IMR-90 (cell line): ENCODE results near the gene HADHA. TPM values are rescaled to one million over a fixed set of nuclear protein-coding genes. Genes with fewer than 3 reads are reported as not detected.

ENCODE experiments used
- ATAC-seq: fragments of 200-7000 bp; cut with Tn5 transposase; 2 replicates; pipeline ENCODE4 v1.9.1; 2020; ENCODE audit warnings: low read depth, mild to moderate bottlenecking, moderate library complexity
- BruUV-seq: library from RNA; stranded (reverse); fragments of 400-500 nt; replicated peaks from 2 replicates; lab custom pipeline; 2021; lab: Mats Ljungman, UMichigan
- CTCF ChIA-PET: fragments of 300-600 bp; formaldehyde crosslinking; extraction: SDS; loops from one replicate; lab custom pipeline; 2021; ENCODE audit warnings: antibody characterized with exemption; lab: Yijun Ruan, JAX
- POLR2A ChIA-PET: fragments of 300-600 bp; sonication (Branson Sonifier 250); formaldehyde crosslinking; loops from one replicate; lab custom pipeline; 2022; ENCODE audit warnings: antibody characterized with exemption; ENCODE audit not compliant: unreplicated experiment; lab: Charles Lee
- DNase-seq: peaks from one replicate; pipeline ENCODE4 v3.0.0; 2013
- H2AFZ ChIP-seq: replicated peaks from 2 replicates; pipeline ENCODE3; 2013; ENCODE audit warnings: low read length, mild to moderate bottlenecking; ENCODE audit not compliant: poor library complexity
- H2AK5ac ChIP-seq: 2 replicates; pipeline ENCODE4 v1.6.1; 2013; ENCODE audit warnings: low read depth, low read length, inconsistent platforms
- H2AK9ac ChIP-seq: replicated peaks from 2 replicates; pipeline ENCODE3; 2013; ENCODE audit warnings: mild to moderate bottlenecking, low read depth, low read length, moderate library complexity; ENCODE audit not compliant: poor library complexity
- H2BK120ac ChIP-seq: 2 replicates; pipeline ENCODE4 v1.6.1; 2013; ENCODE audit warnings: low read depth, low read length, inconsistent platforms
- H2BK15ac ChIP-seq: 3 replicates; pipeline ENCODE4 v1.6.1; 2013; ENCODE audit warnings: low read depth, low read length, inconsistent platforms
- H2BK20ac ChIP-seq: 2 replicates; pipeline ENCODE4 v1.6.1; 2013; ENCODE audit warnings: low read depth, mild to moderate bottlenecking, inconsistent platforms, low read length, moderate library complexity
- H2BK5ac ChIP-seq: 2 replicates; pipeline ENCODE4 v1.6.1; 2013; ENCODE audit warnings: mild to moderate bottlenecking, low read depth, low read length, inconsistent platforms; ENCODE audit not compliant: poor library complexity, severe bottlenecking
- H3K14ac ChIP-seq: replicated peaks from 2 replicates; pipeline ENCODE4 v1.6.1; 2013; ENCODE audit warnings: low read depth, low read length, inconsistent platforms
- H3K18ac ChIP-seq: 2 replicates; pipeline ENCODE4 v1.6.1; 2013; ENCODE audit warnings: low read depth, low read length, control low read depth
- H3K23ac ChIP-seq: 2 replicates; pipeline ENCODE4 v1.6.1; 2013; ENCODE audit warnings: low read depth, low read length, inconsistent platforms
- H3K27ac ChIP-seq: 2 replicates; pipeline ENCODE4 v1.5.1; 2013; ENCODE audit warnings: mild to moderate bottlenecking, control low read depth, low read length; ENCODE audit not compliant: insufficient read depth
- H3K27me3 ChIP-seq: 2 replicates; pipeline ENCODE4 v1.6.1; 2013; ENCODE audit warnings: low read length; ENCODE audit not compliant: control insufficient read depth, insufficient read depth
- H3K36me3 ChIP-seq: 2 replicates; pipeline ENCODE4 v1.6.1; 2013; ENCODE audit warnings: low read length, mixed read lengths; ENCODE audit not compliant: control insufficient read depth, insufficient read depth
- H3K4ac ChIP-seq: 2 replicates; pipeline ENCODE4 v1.6.1; 2013; ENCODE audit warnings: low read depth, low read length, inconsistent platforms
- H3K4me1 ChIP-seq: 2 replicates; pipeline ENCODE4 v1.6.1; 2013; ENCODE audit warnings: low read length, mixed read lengths; ENCODE audit not compliant: control insufficient read depth, insufficient read depth
- H3K4me2 ChIP-seq: 2 replicates; pipeline ENCODE4 v1.6.1; 2013; ENCODE audit warnings: low read depth, mild to moderate bottlenecking, control low read depth, low read length, moderate library complexity
- H3K4me3 ChIP-seq: 2 replicates; pipeline ENCODE4 v1.5.1; 2013; ENCODE audit warnings: low read depth, mild to moderate bottlenecking, control low read depth, low read length, moderate library complexity; ENCODE audit not compliant: insufficient read depth
- H3K56ac ChIP-seq: 2 replicates; pipeline ENCODE4 v1.6.1; 2013; ENCODE audit warnings: low read length, inconsistent platforms; ENCODE audit not compliant: insufficient read depth; ENCODE audit errors: extremely low read depth
- H3K79me1 ChIP-seq, 2 experiments: 2 replicates each; pipeline ENCODE4 v1.6.1; 2013; ENCODE audit warnings: low read length in 2 of 2, inconsistent platforms in 1 of 2, low read depth in 1 of 2
- H3K9ac ChIP-seq: 2 replicates; pipeline ENCODE4 v1.6.1; 2013; ENCODE audit warnings: low read depth, low read length, control low read depth
- H3K9me1 ChIP-seq: 2 replicates; pipeline ENCODE4 v1.6.1; 2013; ENCODE audit warnings: low read length, inconsistent platforms; ENCODE audit not compliant: insufficient read depth
- H3K9me3 ChIP-seq: 2 replicates; pipeline ENCODE4 v1.6.1; 2013; ENCODE audit warnings: low read length; ENCODE audit not compliant: control insufficient read depth, insufficient read depth
- H4K20me1 ChIP-seq: 2 replicates; pipeline ENCODE4 v1.6.1; 2013; ENCODE audit warnings: low read length, inconsistent platforms; ENCODE audit not compliant: insufficient read depth
- H4K5ac ChIP-seq: 2 replicates; pipeline ENCODE4 v1.6.1; 2013; ENCODE audit warnings: mild to moderate bottlenecking, low read depth, low read length, control low read depth
- H4K8ac ChIP-seq, 2 experiments: 2 replicates each; pipeline ENCODE4 v1.6.1; 2013; ENCODE audit warnings: low read depth in 2 of 2, low read length in 2 of 2, control low read depth in 1 of 2, inconsistent platforms in 1 of 2
- H4K91ac ChIP-seq: 2 replicates; pipeline ENCODE4 v1.6.1; 2013; ENCODE audit warnings: low read depth, low read length, inconsistent platforms; ENCODE audit not compliant: insufficient read depth
- CEBPB ChIP-seq: IDR thresholded peaks from 2 replicates; pipeline ENCODE4 v1.6.1; 2012; ENCODE audit warnings: low read depth, low read length, improper control_type of control experiment
- CHD1 ChIP-seq: IDR thresholded peaks from 2 replicates; pipeline ENCODE4 v1.6.1; 2012; ENCODE audit warnings: low read depth, low read length, improper control_type of control experiment
- FOS ChIP-seq: fragments of 150-350 bp; IDR thresholded peaks from 2 replicates; pipeline ENCODE4 v1.6.1; 2016; ENCODE audit warnings: low read depth, low read length
- MAFK ChIP-seq: IDR thresholded peaks from 2 replicates; pipeline ENCODE4 v1.6.1; 2012; ENCODE audit warnings: low read depth, low read length, improper control_type of control experiment
- MAZ ChIP-seq: IDR thresholded peaks from 2 replicates; pipeline ENCODE4 v1.6.1; 2012; ENCODE audit warnings: low read depth, mild to moderate bottlenecking, low read length, improper control_type of control experiment, moderate library complexity, borderline replicate concordance
- NFE2L2 ChIP-seq: fragments of 150-350 bp; IDR thresholded peaks from 2 replicates; pipeline ENCODE4 v1.6.1; 2016; ENCODE audit warnings: low read depth, mild to moderate bottlenecking, low read length
- POLR2A ChIP-seq: IDR thresholded peaks from 2 replicates; pipeline ENCODE4 v1.6.1; 2012; ENCODE audit warnings: mild to moderate bottlenecking, low read depth, low read length
- RAD21 ChIP-seq: IDR thresholded peaks from 2 replicates; pipeline ENCODE4 v1.6.1; 2012; ENCODE audit warnings: low read length, improper control_type of control experiment
- RCOR1 ChIP-seq: IDR thresholded peaks from 2 replicates; pipeline ENCODE4 v1.6.1; 2012; ENCODE audit warnings: mild to moderate bottlenecking, low read length, improper control_type of control experiment; ENCODE audit not compliant: insufficient replicate concordance
- RFX5 ChIP-seq: IDR thresholded peaks from 2 replicates; pipeline ENCODE4 v1.8.0; 2012; ENCODE audit warnings: low read depth, mild to moderate bottlenecking, low read length, moderate library complexity
- WGBS, 2 experiments: methylation state at CpG; one replicate each; pipeline versions ENCODE4 v1.1.5 to v1.1.7; 2013; ENCODE audit warnings: missing lambda C conversion rate in 2 of 2; ENCODE audit not compliant: insufficient read length in 1 of 2; ENCODE audit errors: extremely low coverage in 2 of 2; 5-methylcytosine and 5-hydroxymethylcytosine counted together
- dilution Hi-C: fragments of 300-500 bp; cut with HindIII; formaldehyde crosslinking; loops from one replicate; pipeline ENCODE4 v1.14.3; 2018; ENCODE audit warnings: low sequenced_read_pairs; ENCODE audit not compliant: unreplicated experiment
- in situ Hi-C: fragments of 300-500 bp; cut with MboI; formaldehyde crosslinking; loops from 3 replicates; pipeline ENCODE4 v1.14.3; 2019; ENCODE audit warnings: low sequenced_read_pairs, inconsistent platforms, mixed read lengths
- intact Hi-C: fragments of 100-400 bp; cut with micrococcal nuclease; formaldehyde crosslinking; loops from 2 replicates; pipeline ENCODE4 v1.10.0; 2022
- polyA plus RNA-seq, 3 experiments: library from polyadenylated mRNA; depleted of rRNA; stranded (reverse); fragments of >200 nt; gene quantifications; 2 replicates each; pipeline ENCODE4 v1.2.3, GENCODE V29; 2012; ENCODE audit warnings: low replicate concordance in 1 of 3
- total RNA-seq: library from RNA; depleted of rRNA; stranded (reverse); fragments of >200 nt; gene quantifications from 2 replicates; pipeline ENCODE4 v1.2.3, GENCODE V29; 2012

Gene HADHA
- total and polyA plus RNA-seq, 2 of the 4 experiments (the other 2 are of a cell fraction), result 52.7 to 111 TPM

- Histone ChIP-seq H3K9me1 (0 out of 2 replicates have a peak, but pooled peaks cover 2% of the 10 kb centered on the region), H3K9ac (no peak overlapping the region), H3K4ac (no peak overlapping the region), H2AK9ac (no peak overlapping the region), H3K27me3 (no peaks in the 10 kb centered on the region), H2BK20ac (no peak overlapping the region), H3K36me3 (peaks cover 5% of the 10 kb centered on the region), H3K27ac (no peak overlapping the region), H4K8ac (no peak overlapping the region), H3K79me1 (no peaks in the 10 kb centered on the region), H2BK120ac (no peak overlapping the region), H3K4me3 (no peak overlapping the region), H4K5ac (no peak overlapping the region), H2AFZ (no peak overlapping the region), H4K91ac (no peak overlapping the region), H4K20me1 (no peaks in the 10 kb centered on the region), H3K56ac (no peak overlapping the region), H2BK5ac (no peak overlapping the region), H3K23ac (no peak overlapping the region), H2AK5ac (no peak overlapping the region), H3K4me2 (no peak overlapping the region), H3K9me3 (no peaks in the 10 kb centered on the region), H3K18ac (no peak overlapping the region), H3K4me1 (no peaks in the 10 kb centered on the region), H2BK15ac (no peak overlapping the region), H3K14ac (no peak overlapping the region)
- dilution Hi-C loops (no loop called here), in situ Hi-C loops (no loop called here), intact Hi-C loops (no loop called here)
- 20% methylated on average over 1 of the region's 6 CpGs; no CpG with 5 or more reads in 1 of the 2 experiments for WGBS, 2 experiments
- ChIA-PET CTCF (no interaction called here), POLR2A (no interaction called here)
- no TSS peak for BruUV-seq
- peak; percentile 78 for ATAC-seq
- no peak for TF ChIP-seq RCOR1
- TF ChIP-seq CEBPB, result no peak
- TF ChIP-seq FOS, result no peak
- no peak for TF ChIP-seq MAZ
- no peak for TF ChIP-seq CHD1
- TF ChIP-seq POLR2A, result no peak
- no peak for TF ChIP-seq MAFK
- TF ChIP-seq NFE2L2, result no peak
- TF ChIP-seq RFX5, result no peak
- TF ChIP-seq RAD21, result no peak
- DNase-seq, result peak; percentile 62
Measured at GRCh38 chr2:26292646-26293045, 48.2 kb upstream of the HADHA start.
